ENCODE results near the gene SRPRA. TPM values are rescaled to one million over a fixed set of nuclear protein-coding genes. Genes with fewer than 3 reads are reported as not detected.

SRPRA gene
- total and polyA plus RNA-seq, 8 donors, result 67.9 to 154 (median 77.6) TPM

GRCh38 chr11:126253265-126253664, 15.4 kb downstream of the SRPRA start:
- no peak overlapping the region for H3K4me3 ChIP-seq
- H3K9me3 ChIP-seq, result no peaks in the 10 kb centered on the region
- H3K36me3 ChIP-seq, result peaks cover 0 to 70% of the 10 kb centered on the region in 2 donors
- no peak for DNase-seq
- no peaks in the 10 kb centered on the region for H3K27me3 ChIP-seq
- intact Hi-C loops (cut with DNase I), result no loop called here
- TF ChIP-seq, protein P1, sequence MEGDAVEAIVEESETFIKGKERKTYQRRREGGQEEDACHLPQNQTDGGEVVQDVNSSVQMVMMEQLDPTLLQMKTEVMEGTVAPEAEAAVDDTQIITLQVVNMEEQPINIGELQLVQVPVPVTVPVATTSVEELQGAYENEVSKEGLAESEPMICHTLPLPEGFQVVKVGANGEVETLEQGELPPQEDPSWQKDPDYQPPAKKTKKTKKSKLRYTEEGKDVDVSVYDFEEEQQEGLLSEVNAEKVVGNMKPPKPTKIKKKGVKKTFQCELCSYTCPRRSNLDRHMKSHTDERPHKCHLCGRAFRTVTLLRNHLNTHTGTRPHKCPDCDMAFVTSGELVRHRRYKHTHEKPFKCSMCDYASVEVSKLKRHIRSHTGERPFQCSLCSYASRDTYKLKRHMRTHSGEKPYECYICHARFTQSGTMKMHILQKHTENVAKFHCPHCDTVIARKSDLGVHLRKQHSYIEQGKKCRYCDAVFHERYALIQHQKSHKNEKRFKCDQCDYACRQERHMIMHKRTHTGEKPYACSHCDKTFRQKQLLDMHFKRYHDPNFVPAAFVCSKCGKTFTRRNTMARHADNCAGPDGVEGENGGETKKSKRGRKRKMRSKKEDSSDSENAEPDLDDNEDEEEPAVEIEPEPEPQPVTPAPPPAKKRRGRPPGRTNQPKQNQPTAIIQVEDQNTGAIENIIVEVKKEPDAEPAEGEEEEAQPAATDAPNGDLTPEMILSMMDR (IDR thresholded peaks at IDR 0.05), result no peak
- no peak for ATAC-seq
- no peak overlapping the region for H3K27ac ChIP-seq
- H3K4me1 ChIP-seq, result no peaks in the 10 kb centered on the region

- H3K4me3 ChIP-seq, result no peak overlapping the region
- H3K9me3 ChIP-seq, result no peaks in the 10 kb centered on the region
- no peaks in the 10 kb centered on the region for H3K4me1 ChIP-seq
- TF ChIP-seq, protein P1 (IDR thresholded peaks at IDR 0.05), result no peak
- H3K36me3 ChIP-seq, result peaks cover 0 to 58% of the 10 kb centered on the region in 2 donors
- no peak for DNase-seq
- ATAC-seq, result no peak
- intact Hi-C loops (cut with DNase I), result no loop called here
- H3K27ac ChIP-seq, result no peak overlapping the region
- no peaks in the 10 kb centered on the region for H3K27me3 ChIP-seq
Observed at GRCh38 chr11:126246636-126247035, 22.1 kb downstream of the SRPRA start.

GRCh38 chr11:126233391-126233790, 35.3 kb downstream of the SRPRA start:
- peaks cover 0 to 35% of the 10 kb centered on the region in 2 donors for H3K36me3 ChIP-seq
- TF ChIP-seq, protein P1 (IDR thresholded peaks at IDR 0.05), result no peak

DNA sequence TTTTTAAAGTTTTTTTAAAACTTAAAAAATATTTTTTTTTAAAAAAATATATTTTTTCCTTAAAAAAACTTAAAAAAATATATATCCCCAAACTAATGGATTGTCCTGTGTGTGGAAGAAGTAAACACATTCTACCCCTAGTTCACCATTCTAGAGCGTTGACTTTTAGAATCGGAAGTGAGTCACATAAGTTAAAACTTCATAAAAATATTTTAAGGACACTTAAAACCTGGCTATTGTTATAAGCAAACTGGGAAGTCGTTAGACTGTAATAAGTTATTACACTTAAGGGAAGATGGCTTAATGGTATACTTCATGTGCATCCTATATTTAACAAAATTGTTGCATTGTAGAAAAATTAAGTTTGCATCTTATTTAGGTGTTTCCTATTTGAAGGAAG, 36.0 kb downstream of the SRPRA start:
- Histone ChIP-seq H3K36me3 (peaks cover 0 to 29% of the 10 kb centered on the region in 2 donors), H3K27ac (no peak overlapping the region), H3K4me1 (peaks cover 0 to 7% of the 10 kb centered on the region in 2 donors), H3K27me3 (no peaks in the 10 kb centered on the region), H3K4me3 (no peak overlapping the region), H3K9me3 (no peaks in the 10 kb centered on the region)
- no peak for ATAC-seq
- intact Hi-C loops (cut with DNase I), result no loop called here
- no peak for DNase-seq
- TF ChIP-seq, protein P1 (IDR thresholded peaks at IDR 0.05), result no peak

More at GRCh38 chr11:126233391-126233790, 35.3 kb downstream of the SRPRA start:
- no peak for ATAC-seq
- H3K4me3 ChIP-seq, result no peak overlapping the region
- DNase-seq, result no peak
- peaks cover 0 to 7% of the 10 kb centered on the region in 2 donors for H3K4me1 ChIP-seq
- no peak overlapping the region for H3K27ac ChIP-seq
- H3K27me3 ChIP-seq, result no peaks in the 10 kb centered on the region
- intact Hi-C loops (cut with DNase I), result no loop called here
- no peaks in the 10 kb centered on the region for H3K9me3 ChIP-seq

- intact Hi-C loops (cut with DNase I), result no loop called here
- ATAC-seq (peak; percentile 92), DNase-seq (peak in 2 of 4 donors; percentile 31 to 58)
- Histone ChIP-seq H3K27ac (peak overlapping the region in 1 of 2 donors; percentile 8), H3K9me3 (no peaks in the 10 kb centered on the region), H3K36me3 (peaks cover 0 to 29% of the 10 kb centered on the region in 2 donors), H3K4me1 (peaks cover 0 to 7% of the 10 kb centered on the region in 2 donors), H3K27me3 (no peaks in the 10 kb centered on the region), H3K4me3 (no peak overlapping the region)
- TF ChIP-seq, protein P1 (IDR thresholded peaks at IDR 0.05), result no peak
Observed at GRCh38 chr11:126231725-126232459, 36.8 kb downstream of the SRPRA start.

All from left lung (tissue), 10 donors.